COR-L47 (cell line): ENCODE measurements around the gene CDC42BPA.
"Not testable (repeated sequence)": the region's sequence is repeated elsewhere in the genome, so short reads cannot be mapped to it uniquely, and the experiment has no call there.

Experiments used
- DNase-seq: peaks from one replicate; lab custom pipeline; 2025; lab: John Stamatoyannopoulos, UW

CDC42BPA gene

GRCh38 chr1:227305894-227306626 is 12.2 kb downstream of the CDC42BPA start:
- DNase-seq: no peak

GRCh38 chr1:227304665-227305064 is 13.6 kb downstream of the CDC42BPA start:
- DNase-seq: no peak

GRCh38 chr1:227303662-227304061 is 14.6 kb downstream of the CDC42BPA start:
- DNase-seq: no peak

- DNase-seq: no peak
These were observed 17.6 kb downstream of the CDC42BPA start for GRCh38 chr1:227300682-227301081.

GRCh38 chr1:227299688-227300087 is 18.6 kb downstream of the CDC42BPA start:
- DNase-seq: no peak

- DNase-seq: no peak
These were observed 19.1 kb downstream of the CDC42BPA start for GRCh38 chr1:227299241-227299627.

GRCh38 chr1:227298512-227299240 is 19.6 kb downstream of the CDC42BPA start:
- no peak for DNase-seq

GRCh38 chr1:227297073-227297793 is 21.1 kb downstream of the CDC42BPA start:
- DNase-seq: no peak

- no peak for DNase-seq
These were observed 22.7 kb downstream of the CDC42BPA start for GRCh38 chr1:227295609-227296008.

- no peak for DNase-seq
These were observed 32.5 kb downstream of the CDC42BPA start for GRCh38 chr1:227285745-227286144.

GRCh38 chr1:227281371-227281770 is 36.9 kb downstream of the CDC42BPA start:
- DNase-seq: no peak

- no peak for DNase-seq
These were observed 37.5 kb downstream of the CDC42BPA start for GRCh38 chr1:227280836-227281235.

GRCh38 chr1:227276156-227276693 is 42.1 kb downstream of the CDC42BPA start:
- not testable (repeated sequence) for DNase-seq

GRCh38 chr1:227273557-227273956 is 44.7 kb downstream of the CDC42BPA start:
- DNase-seq: no peak

- DNase-seq: no peak
These were observed 45.9 kb downstream of the CDC42BPA start for GRCh38 chr1:227272428-227272827.

GRCh38 chr1:227270554-227270953 is 47.7 kb downstream of the CDC42BPA start:
- DNase-seq: no peak

- peak; percentile 47 for DNase-seq
These were observed 49.3 kb downstream of the CDC42BPA start for GRCh38 chr1:227268943-227269342.

GRCh38 chr1:227265891-227266290 is 52.4 kb downstream of the CDC42BPA start:
- no peak for DNase-seq

- DNase-seq: no peak
These were observed 54.4 kb downstream of the CDC42BPA start for GRCh38 chr1:227263869-227264268.

GRCh38 chr1:227261501-227261900 is 56.8 kb downstream of the CDC42BPA start:
- no peak for DNase-seq

GRCh38 chr1:227260433-227260832 is 57.9 kb downstream of the CDC42BPA start:
- no peak for DNase-seq

GRCh38 chr1:227257964-227258363 is 60.3 kb downstream of the CDC42BPA start:
- no peak for DNase-seq
